ENCODE results near the gene HNRNPM.

DNA sequence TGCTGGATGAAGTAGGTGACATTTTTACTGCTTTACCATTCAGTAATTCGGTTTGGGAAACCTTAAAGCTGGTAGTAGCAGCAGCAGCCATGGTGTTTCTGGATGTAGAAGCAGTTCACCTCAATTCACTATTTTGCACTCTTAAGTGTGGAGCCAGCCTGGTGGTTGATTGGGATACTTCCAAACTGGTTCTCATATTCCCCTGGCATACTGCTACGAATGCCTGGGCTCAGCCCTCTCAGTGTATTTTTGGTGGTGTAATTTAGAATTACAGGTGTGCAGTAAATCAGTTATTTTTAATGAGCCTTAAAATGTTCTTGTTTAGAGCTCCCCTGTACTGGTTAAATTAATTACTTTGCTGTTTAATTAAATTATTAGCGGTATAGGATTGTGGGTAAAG is 12.4 kb downstream of the HNRNPM start:
- TF ChIP-seq EP300 (IDR thresholded peaks at IDR 0.05) (no peak), POLR2A (IDR thresholded peaks at IDR 0.05) (no peak)
- TF ChIP-seq, protein P1, sequence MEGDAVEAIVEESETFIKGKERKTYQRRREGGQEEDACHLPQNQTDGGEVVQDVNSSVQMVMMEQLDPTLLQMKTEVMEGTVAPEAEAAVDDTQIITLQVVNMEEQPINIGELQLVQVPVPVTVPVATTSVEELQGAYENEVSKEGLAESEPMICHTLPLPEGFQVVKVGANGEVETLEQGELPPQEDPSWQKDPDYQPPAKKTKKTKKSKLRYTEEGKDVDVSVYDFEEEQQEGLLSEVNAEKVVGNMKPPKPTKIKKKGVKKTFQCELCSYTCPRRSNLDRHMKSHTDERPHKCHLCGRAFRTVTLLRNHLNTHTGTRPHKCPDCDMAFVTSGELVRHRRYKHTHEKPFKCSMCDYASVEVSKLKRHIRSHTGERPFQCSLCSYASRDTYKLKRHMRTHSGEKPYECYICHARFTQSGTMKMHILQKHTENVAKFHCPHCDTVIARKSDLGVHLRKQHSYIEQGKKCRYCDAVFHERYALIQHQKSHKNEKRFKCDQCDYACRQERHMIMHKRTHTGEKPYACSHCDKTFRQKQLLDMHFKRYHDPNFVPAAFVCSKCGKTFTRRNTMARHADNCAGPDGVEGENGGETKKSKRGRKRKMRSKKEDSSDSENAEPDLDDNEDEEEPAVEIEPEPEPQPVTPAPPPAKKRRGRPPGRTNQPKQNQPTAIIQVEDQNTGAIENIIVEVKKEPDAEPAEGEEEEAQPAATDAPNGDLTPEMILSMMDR (IDR thresholded peaks at IDR 0.05): no peak

Data from ovary (tissue), 3 donors.